ENCODE results near the gene TRIM27. TPM values are rescaled to one million over a fixed set of nuclear protein-coding genes. Genes with fewer than 3 reads are reported as not detected.

Gene TRIM27
- total and polyA plus RNA-seq, 10 of the 15 experiments (the other 5 are each of a cell fraction or from before 2014, with no cell fraction given): 18.5 to 74.7 (median 58.0) TPM

DNA sequence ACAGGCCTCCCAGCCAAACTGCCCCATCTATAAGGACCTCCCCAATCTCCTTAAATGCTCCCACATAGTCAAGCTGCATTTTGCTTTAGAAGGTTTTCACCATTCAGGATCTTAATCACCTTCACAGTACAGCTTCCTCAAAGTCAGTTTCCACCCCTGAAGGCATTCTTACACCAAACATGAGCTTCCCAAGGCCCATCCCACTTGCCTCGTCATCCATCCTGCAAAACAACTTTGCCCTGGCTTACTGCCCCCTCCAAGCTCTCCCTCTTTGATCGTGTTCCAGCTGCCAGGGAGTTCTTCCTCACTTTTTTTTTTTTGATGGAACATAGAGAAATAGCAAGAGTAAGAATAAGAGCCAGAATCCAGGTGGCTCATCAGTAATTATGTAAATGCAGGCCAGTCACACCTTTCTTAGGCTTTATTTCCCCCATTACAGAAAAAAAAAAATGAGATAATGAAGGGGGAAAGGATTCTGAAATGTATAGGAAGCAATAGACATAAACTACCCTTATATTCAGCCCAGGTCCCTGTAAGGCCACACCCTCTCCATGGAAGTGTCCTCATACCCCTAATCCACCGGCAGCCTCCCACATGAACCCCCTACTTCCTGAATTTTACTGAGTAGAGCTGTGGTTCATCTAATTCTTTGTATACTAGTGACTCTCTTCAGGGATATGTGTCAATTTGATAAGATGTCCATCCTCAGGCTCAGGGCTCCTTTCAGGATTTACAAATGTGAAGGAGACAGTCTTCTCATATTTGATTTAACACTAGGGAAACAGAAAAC, 12.7 kb downstream of the TRIM27 start (continued):
- TF ChIP-seq, protein P1, sequence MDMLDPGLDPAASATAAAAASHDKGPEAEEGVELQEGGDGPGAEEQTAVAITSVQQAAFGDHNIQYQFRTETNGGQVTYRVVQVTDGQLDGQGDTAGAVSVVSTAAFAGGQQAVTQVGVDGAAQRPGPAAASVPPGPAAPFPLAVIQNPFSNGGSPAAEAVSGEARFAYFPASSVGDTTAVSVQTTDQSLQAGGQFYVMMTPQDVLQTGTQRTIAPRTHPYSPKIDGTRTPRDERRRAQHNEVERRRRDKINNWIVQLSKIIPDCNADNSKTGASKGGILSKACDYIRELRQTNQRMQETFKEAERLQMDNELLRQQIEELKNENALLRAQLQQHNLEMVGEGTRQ (IDR thresholded peaks at IDR 0.05; ENCODE audit: borderline replicate concordance, low read depth, low read length): no peak
- TF ChIP-seq EGR1 (IDR thresholded peaks at IDR 0.05; ENCODE audit: borderline replicate concordance in 1 of 2, low read depth in 2 of 2, low read length in 2 of 2): no peak

DNA sequence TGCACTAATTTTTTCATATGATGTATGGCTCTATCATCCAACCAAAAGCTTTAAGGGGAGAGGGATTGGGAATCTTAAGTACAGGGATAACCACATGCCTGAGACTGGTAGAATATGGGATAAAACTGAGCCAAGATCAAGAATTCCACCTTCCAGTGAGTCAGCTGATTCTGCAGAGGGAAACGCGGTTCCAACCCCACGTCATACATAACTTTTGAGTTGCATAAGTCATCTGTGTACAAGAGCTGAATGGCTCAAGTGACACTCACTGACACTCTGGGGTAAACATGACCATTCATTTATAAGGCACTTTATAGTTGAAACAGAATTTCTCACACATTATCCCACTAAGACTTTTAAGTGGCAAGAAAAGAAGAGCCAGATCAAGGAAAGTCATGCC, 16.4 kb downstream of the TRIM27 start:
- SMC1A ChIA-PET (ENCODE audit: uncharacterized antibody, unreplicated experiment): no interaction called here
- Histone ChIP-seq H4K20me1 (ENCODE audit: control insufficient read depth, insufficient read depth) (no peaks in the 10 kb centered on the region), H3K9ac (ENCODE audit: control insufficient read depth, insufficient read depth, low read length) (no peak overlapping the region), H3K9me3 (replicated peaks; ENCODE audit: control insufficient read depth, insufficient read depth, low read length) (no peaks in the 10 kb centered on the region), H3K27me3 (replicated peaks in 1 of 2; ENCODE audit: control insufficient read depth in 2 of 2, insufficient read depth in 2 of 2, low read length in 1 of 2) (no peaks in the 10 kb centered on the region), H2AFZ (ENCODE audit: control insufficient read depth, low read depth, low read length) (no peak overlapping the region), H3K36me3 (ENCODE audit: control insufficient read depth in 2 of 2, insufficient read depth in 2 of 2, low read length in 1 of 2) (peaks cover 24 to 49% of the 10 kb centered on the region in 2 experiments), H3K79me2 (ENCODE audit: control insufficient read depth, insufficient read depth, low read length) (no peaks in the 10 kb centered on the region), H3K27ac (ENCODE audit: control insufficient read depth, insufficient read depth) (no peak overlapping the region), H3K4me3 (no peak overlapping the region), H3K4me1 (ENCODE audit: control insufficient read depth, insufficient read depth, low read length) (no peaks in the 10 kb centered on the region), H3K4me2 (ENCODE audit: control insufficient read depth, insufficient read depth) (no peak overlapping the region)
- FAIRE-seq: no peak
- ATAC-seq: no peak
- BruUV-seq (replicated peaks): no TSS peak
- RAD21 ChIA-PET (ENCODE audit: unreplicated experiment): no interaction called here
- intact Hi-C loops (cut with micrococcal nuclease; ENCODE audit: unreplicated experiment) (no loop called here), in situ Hi-C loops (cut with MboI) (no loop called here)
- DNase-seq (ENCODE audit: low read depth, low spot score): no peak
- CTCF ChIA-PET: no interaction called here
- POLR2A ChIA-PET: no interaction called here
- WGBS (ENCODE audit: insufficient coverage, insufficient replicate concordance, low lambda C conversion rate, missing lambda C conversion rate): 100% methylated on average over 3 of the region's 3 CpGs
- TF ChIP-seq IRF4 (IDR thresholded peaks at IDR 0.05; ENCODE audit: low read depth, low read length) (no peak), SUPT20H (IDR thresholded peaks at IDR 0.05; ENCODE audit: borderline replicate concordance, control insufficient read depth, low read depth, low read length) (no peak), NFIC (IDR thresholded peaks at IDR 0.05; ENCODE audit: low read depth, low read length) (no peak), RUNX3 (IDR thresholded peaks at IDR 0.05; ENCODE audit: low read length) (no peak), CBX5 (IDR thresholded peaks at IDR 0.05; ENCODE audit: low read depth) (no peak), MEF2A (IDR thresholded peaks at IDR 0.05; ENCODE audit: insufficient read depth, low read depth, low read length) (no peak), SMAD1 (IDR thresholded peaks at IDR 0.05; ENCODE audit: low read depth, partially characterized antibody) (no peak), SP1 (IDR thresholded peaks at IDR 0.05; ENCODE audit: low read depth, low read length) (no peak), SPI1 (IDR thresholded peaks at IDR 0.05; ENCODE audit: borderline replicate concordance, insufficient read depth, low read depth, low read length) (no peak)
- TF ChIP-seq, protein P2, sequence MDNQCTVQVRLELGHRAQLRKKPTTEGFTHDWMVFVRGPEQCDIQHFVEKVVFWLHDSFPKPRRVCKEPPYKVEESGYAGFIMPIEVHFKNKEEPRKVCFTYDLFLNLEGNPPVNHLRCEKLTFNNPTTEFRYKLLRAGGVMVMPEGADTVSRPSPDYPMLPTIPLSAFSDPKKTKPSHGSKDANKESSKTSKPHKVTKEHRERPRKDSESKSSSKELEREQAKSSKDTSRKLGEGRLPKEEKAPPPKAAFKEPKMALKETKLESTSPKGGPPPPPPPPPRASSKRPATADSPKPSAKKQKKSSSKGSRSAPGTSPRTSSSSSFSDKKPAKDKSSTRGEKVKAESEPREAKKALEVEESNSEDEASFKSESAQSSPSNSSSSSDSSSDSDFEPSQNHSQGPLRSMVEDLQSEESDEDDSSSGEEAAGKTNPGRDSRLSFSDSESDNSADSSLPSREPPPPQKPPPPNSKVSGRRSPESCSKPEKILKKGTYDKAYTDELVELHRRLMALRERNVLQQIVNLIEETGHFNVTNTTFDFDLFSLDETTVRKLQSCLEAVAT (IDR thresholded peaks at IDR 0.05): no peak
- TF ChIP-seq, protein P3, sequence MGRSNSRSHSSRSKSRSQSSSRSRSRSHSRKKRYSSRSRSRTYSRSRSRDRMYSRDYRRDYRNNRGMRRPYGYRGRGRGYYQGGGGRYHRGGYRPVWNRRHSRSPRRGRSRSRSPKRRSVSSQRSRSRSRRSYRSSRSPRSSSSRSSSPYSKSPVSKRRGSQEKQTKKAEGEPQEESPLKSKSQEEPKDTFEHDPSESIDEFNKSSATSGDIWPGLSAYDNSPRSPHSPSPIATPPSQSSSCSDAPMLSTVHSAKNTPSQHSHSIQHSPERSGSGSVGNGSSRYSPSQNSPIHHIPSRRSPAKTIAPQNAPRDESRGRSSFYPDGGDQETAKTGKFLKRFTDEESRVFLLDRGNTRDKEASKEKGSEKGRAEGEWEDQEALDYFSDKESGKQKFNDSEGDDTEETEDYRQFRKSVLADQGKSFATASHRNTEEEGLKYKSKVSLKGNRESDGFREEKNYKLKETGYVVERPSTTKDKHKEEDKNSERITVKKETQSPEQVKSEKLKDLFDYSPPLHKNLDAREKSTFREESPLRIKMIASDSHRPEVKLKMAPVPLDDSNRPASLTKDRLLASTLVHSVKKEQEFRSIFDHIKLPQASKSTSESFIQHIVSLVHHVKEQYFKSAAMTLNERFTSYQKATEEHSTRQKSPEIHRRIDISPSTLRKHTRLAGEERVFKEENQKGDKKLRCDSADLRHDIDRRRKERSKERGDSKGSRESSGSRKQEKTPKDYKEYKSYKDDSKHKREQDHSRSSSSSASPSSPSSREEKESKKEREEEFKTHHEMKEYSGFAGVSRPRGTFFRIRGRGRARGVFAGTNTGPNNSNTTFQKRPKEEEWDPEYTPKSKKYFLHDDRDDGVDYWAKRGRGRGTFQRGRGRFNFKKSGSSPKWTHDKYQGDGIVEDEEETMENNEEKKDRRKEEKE (IDR thresholded peaks at IDR 0.05): no peak
- TF ChIP-seq, protein P4, sequence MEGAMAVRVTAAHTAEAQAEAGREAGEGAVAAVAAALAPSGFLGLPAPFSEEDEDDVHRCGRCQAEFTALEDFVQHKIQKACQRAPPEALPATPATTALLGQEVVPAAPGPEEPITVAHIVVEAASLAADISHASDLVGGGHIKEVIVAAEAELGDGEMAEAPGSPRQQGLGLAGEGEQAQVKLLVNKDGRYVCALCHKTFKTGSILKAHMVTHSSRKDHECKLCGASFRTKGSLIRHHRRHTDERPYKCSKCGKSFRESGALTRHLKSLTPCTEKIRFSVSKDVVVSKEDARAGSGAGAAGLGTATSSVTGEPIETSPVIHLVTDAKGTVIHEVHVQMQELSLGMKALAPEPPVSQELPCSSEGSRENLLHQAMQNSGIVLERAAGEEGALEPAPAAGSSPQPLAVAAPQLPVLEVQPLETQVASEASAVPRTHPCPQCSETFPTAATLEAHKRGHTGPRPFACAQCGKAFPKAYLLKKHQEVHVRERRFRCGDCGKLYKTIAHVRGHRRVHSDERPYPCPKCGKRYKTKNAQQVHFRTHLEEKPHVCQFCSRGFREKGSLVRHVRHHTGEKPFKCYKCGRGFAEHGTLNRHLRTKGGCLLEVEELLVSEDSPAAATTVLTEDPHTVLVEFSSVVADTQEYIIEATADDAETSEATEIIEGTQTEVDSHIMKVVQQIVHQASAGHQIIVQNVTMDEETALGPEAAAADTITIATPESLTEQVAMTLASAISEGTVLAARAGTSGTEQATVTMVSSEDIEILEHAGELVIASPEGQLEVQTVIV (IDR thresholded peaks at IDR 0.05; ENCODE audit: borderline replicate concordance, partially characterized antibody): no peak
